HEK293 (cell line): ENCODE data around the gene ZSWIM7.

ENCODE experiments used
- CTCF ChIA-PET: fragments of 350-600 bp; formaldehyde crosslinking; extraction: SDS; loops from one replicate; lab custom pipeline; 2021; ENCODE audit warnings: antibody characterized with exemption; lab: Yijun Ruan, JAX
- POLR2A ChIA-PET: fragments of 300-600 bp; formaldehyde crosslinking; extraction: SDS; loops from one replicate; lab custom pipeline; 2020; ENCODE audit warnings: antibody characterized with exemption, inconsistent platforms; lab: Yijun Ruan, JAX
- H3K27ac ChIP-seq: fragments of 200-500 bp; sonication (Bioruptor generic); 2 replicates; pipeline ENCODE4 v1.5.1; 2014; ENCODE audit warnings: low read depth, low read length, control low read depth, inconsistent platforms; ENCODE audit errors: extremely low read depth
- H3K36me3 ChIP-seq, 2 experiments: fragments of 200-500 bp in 1 of 2; sonication (Bioruptor generic) in 1 of 2; 1 replicate in 1 of 2; 2 replicates in 1 of 2; pipeline ENCODE4 v1.5.1; 2014 to 2017; ENCODE audit warnings: inconsistent platforms in 2 of 2, low read length in 2 of 2; ENCODE audit not compliant: control insufficient read depth in 2 of 2, insufficient read depth in 1 of 2
- H3K4me1 ChIP-seq: fragments of 200-500 bp; sonication (Bioruptor generic); 2 replicates; pipeline ENCODE4 v1.5.1; 2014; ENCODE audit warnings: mild to moderate bottlenecking, low read length, inconsistent platforms; ENCODE audit not compliant: control insufficient read depth, insufficient read depth
- H3K4me3 ChIP-seq: 2 replicates; pipeline ENCODE4 v1.5.1; 2011; ENCODE audit warnings: low read depth, mild to moderate bottlenecking, control low read depth, low read length, moderate library complexity
- H3K9me3 ChIP-seq: fragments of 200-500 bp; sonication (Bioruptor generic); 2 replicates; pipeline ENCODE4 v1.5.1; 2014; ENCODE audit warnings: low read depth, low read length, inconsistent platforms; ENCODE audit not compliant: control insufficient read depth, insufficient read depth
- EGR2 ChIP-seq: fragments of 450-650 bp; formaldehyde crosslinking; IDR thresholded peaks from 2 replicates; pipeline ENCODE4 v1.5.1; 2016; ENCODE audit warnings: low read depth, missing biosample characterization, missing genetic modification characterization
- ELK4 ChIP-seq: IDR thresholded peaks from 2 replicates; pipeline ENCODE4 v1.6.1; 2011; ENCODE audit warnings: mild to moderate bottlenecking, low read depth, low read length, borderline replicate concordance
- KLF17 ChIP-seq: fragments of 450-650 bp; formaldehyde crosslinking; IDR thresholded peaks from 2 replicates; pipeline ENCODE4 v1.5.1; 2016; ENCODE audit warnings: missing biosample characterization, missing genetic modification characterization
- KLF7 ChIP-seq: fragments of 450-650 bp; formaldehyde crosslinking; IDR thresholded peaks from 2 replicates; pipeline ENCODE4 v1.5.1; 2016; ENCODE audit warnings: missing biosample characterization, missing genetic modification characterization, borderline replicate concordance
- PRDM4 ChIP-seq: fragments of 450-650 bp; formaldehyde crosslinking; IDR thresholded peaks from 2 replicates; pipeline ENCODE4 v1.5.1; 2017; ENCODE audit warnings: missing biosample characterization, missing genetic modification characterization
- ZFP41 ChIP-seq: fragments of 450-650 bp; formaldehyde crosslinking; IDR thresholded peaks from 2 replicates; pipeline ENCODE4 v1.5.1; 2016; ENCODE audit warnings: missing biosample characterization, missing genetic modification characterization, borderline replicate concordance
- ZNF133 ChIP-seq: fragments of 450-650 bp; formaldehyde crosslinking; IDR thresholded peaks from 2 replicates; pipeline ENCODE4 v1.5.1; 2016; ENCODE audit warnings: missing biosample characterization, missing genetic modification characterization
- ZNF155 ChIP-seq: fragments of 450-650 bp; formaldehyde crosslinking; IDR thresholded peaks from 2 replicates; pipeline ENCODE4 v1.5.1; 2016; ENCODE audit warnings: missing biosample characterization, missing genetic modification characterization
- ZNF239 ChIP-seq: fragments of 450-650 bp; formaldehyde crosslinking; IDR thresholded peaks from 2 replicates; pipeline ENCODE4 v1.5.1; 2016; ENCODE audit warnings: missing biosample characterization, missing genetic modification characterization
- ZNF513 ChIP-seq: fragments of 450-650 bp; IDR thresholded peaks from 2 replicates; pipeline ENCODE4 v1.5.1; 2018; ENCODE audit warnings: missing biosample characterization, missing genetic modification characterization
- ZNF645 ChIP-seq: fragments of 450-650 bp; formaldehyde crosslinking; IDR thresholded peaks from 2 replicates; pipeline ENCODE4; 2016; ENCODE audit warnings: missing biosample characterization, missing genetic modification characterization
- ZNF670 ChIP-seq: fragments of 450-650 bp; formaldehyde crosslinking; IDR thresholded peaks from 2 replicates; pipeline ENCODE4 v1.5.1; 2016; ENCODE audit warnings: missing biosample characterization, missing genetic modification characterization, low read depth

The ZSWIM7 gene

GRCh38 chr17:16048811-16049449 lies 49.4 kb upstream of the ZSWIM7 start (continued):
- no peak for TF ChIP-seq KLF17 (tag by site-specific recombination)

- POLR2A ChIA-PET = no interaction called here
- TF ChIP-seq PRDM4 (tag by site-specific recombination) (no peak), ELK4 (no peak), EGR2 (tag by site-specific recombination) (no peak), ZNF155 (tag by site-specific recombination) (no peak), ZNF670 (tag by site-specific recombination) (no peak), ZFP41 (no peak), ZNF645 (tag by site-specific recombination) (no peak)
- no peak overlapping the region for H3K4me3 ChIP-seq
- no peaks in the 10 kb centered on the region for H3K4me1 ChIP-seq
- H3K36me3 ChIP-seq = peaks cover 71 to 82% of the 10 kb centered on the region in 2 experiments
- CTCF ChIA-PET = interaction anchor here (0.8 kb wide), 1 partner anchor 9 kb away, joined by 3 read pairs; no protein-coding TSS in a partner anchor
- H3K27ac ChIP-seq = no peak overlapping the region
- H3K9me3 ChIP-seq = no peaks in the 10 kb centered on the region
Measured at GRCh38 chr17:16046966-16047365, 47.5 kb upstream of the ZSWIM7 start.

GRCh38 chr17:16044487-16044886 lies 45.0 kb upstream of the ZSWIM7 start:
- H3K27ac ChIP-seq = no peak overlapping the region
- peaks cover 79 to 80% of the 10 kb centered on the region in 2 experiments for H3K36me3 ChIP-seq
- H3K4me1 ChIP-seq = no peaks in the 10 kb centered on the region
- no peak overlapping the region for H3K4me3 ChIP-seq
- TF ChIP-seq ZNF239 = no peak
- TF ChIP-seq KLF7 (tag by site-specific recombination) = no peak
- no peak for TF ChIP-seq ZNF513
- TF ChIP-seq ZNF133 = no peak
- POLR2A ChIA-PET = no interaction called here
- CTCF ChIA-PET = no interaction called here
- no peaks in the 10 kb centered on the region for H3K9me3 ChIP-seq
